AG04449 (cell line): ENCODE results near the gene LBH.

Source experiments
- CTCF ChIA-PET: fragments of 350-600 bp; formaldehyde crosslinking; extraction: SDS; loops from one replicate; lab custom pipeline; 2021; ENCODE audit warnings: antibody characterized with exemption; lab: Yijun Ruan, JAX
- POLR2A ChIA-PET: fragments of 400-600, 350-600 bp; formaldehyde crosslinking; extraction: SDS; loops from one replicate; lab custom pipeline; 2020; ENCODE audit warnings: antibody characterized with exemption, inconsistent platforms; lab: Yijun Ruan, JAX
- DNase-seq: peaks from one replicate; pipeline ENCODE4 v3.0.0-alpha.2; 2010; ENCODE audit warnings: low read depth, low spot score
- H3K4me3 ChIP-seq: 2 replicates; pipeline ENCODE4 v1.5.1; 2011; ENCODE audit warnings: low read depth, mild to moderate bottlenecking, control low read depth, low read length
- TF ChIP-seq, protein P1 (sequence below): IDR thresholded peaks from one replicate; pipeline ENCODE4 v1.5.1; 2011; ENCODE audit warnings: mild to moderate bottlenecking, moderate library complexity, low read length, control low read depth, inconsistent platforms; ENCODE audit not compliant: insufficient read depth; ENCODE audit errors: missing control alignments

Gene LBH

DNA sequence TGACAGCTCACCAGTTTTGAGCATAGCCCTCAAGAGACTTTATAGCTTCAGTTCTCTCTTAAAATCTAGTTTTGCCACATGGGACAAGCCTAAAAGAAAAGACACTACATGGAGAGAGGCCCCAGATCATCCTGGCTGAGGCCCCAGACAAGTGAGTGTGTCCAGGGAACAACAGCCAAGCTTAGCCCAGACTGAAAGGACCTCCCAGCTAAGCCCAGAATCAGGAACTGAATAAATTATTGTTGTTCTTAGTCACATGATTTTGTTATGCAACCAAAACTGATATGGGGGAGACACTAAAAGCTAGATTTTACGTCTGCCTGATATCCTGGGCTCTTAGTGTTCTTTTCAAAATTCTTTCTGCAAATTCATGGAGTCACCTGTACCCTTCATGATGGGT is 29.3 kb upstream of the LBH start:
- no peak overlapping the region for H3K4me3 ChIP-seq
- ChIA-PET CTCF (interaction anchor here (1.0 to 1.8 kb wide), 7 partner anchors 27 to 511 kb away, joined by 3 to 16 read pairs (median 4); no protein-coding TSS in a partner anchor), POLR2A (no interaction called here)
- TF ChIP-seq, protein P1, sequence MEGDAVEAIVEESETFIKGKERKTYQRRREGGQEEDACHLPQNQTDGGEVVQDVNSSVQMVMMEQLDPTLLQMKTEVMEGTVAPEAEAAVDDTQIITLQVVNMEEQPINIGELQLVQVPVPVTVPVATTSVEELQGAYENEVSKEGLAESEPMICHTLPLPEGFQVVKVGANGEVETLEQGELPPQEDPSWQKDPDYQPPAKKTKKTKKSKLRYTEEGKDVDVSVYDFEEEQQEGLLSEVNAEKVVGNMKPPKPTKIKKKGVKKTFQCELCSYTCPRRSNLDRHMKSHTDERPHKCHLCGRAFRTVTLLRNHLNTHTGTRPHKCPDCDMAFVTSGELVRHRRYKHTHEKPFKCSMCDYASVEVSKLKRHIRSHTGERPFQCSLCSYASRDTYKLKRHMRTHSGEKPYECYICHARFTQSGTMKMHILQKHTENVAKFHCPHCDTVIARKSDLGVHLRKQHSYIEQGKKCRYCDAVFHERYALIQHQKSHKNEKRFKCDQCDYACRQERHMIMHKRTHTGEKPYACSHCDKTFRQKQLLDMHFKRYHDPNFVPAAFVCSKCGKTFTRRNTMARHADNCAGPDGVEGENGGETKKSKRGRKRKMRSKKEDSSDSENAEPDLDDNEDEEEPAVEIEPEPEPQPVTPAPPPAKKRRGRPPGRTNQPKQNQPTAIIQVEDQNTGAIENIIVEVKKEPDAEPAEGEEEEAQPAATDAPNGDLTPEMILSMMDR: no peak
- DNase-seq: no peak

DNA sequence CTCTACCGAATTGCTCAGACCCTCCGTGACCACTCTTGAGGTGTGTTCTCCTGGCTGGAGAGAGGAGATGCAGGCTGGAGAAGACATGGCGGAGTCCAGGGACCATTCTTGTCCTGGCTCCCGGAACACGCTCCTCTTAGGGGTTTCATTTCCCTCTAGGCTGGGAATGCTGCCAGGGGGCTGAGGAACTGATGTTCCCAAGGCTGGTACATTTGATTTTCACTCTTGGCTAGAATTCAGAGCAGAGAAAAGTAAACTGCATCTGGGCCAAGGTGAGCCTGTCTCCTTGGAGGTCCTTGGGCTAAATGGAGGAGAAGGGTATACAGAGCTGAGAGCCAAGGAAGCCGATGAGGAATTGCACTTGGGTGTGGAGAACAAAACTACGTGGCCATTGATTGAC is 28.2 kb upstream of the LBH start:
- no peak overlapping the region for H3K4me3 ChIP-seq
- TF ChIP-seq, protein P1: no peak
- CTCF ChIA-PET: interaction anchor here (1.3 to 12.8 kb wide), 4 partner anchors 9 to 506 kb away, joined by 4 to 504 read pairs (median 10); no protein-coding TSS in a partner anchor
- no peak for DNase-seq
- POLR2A ChIA-PET: no interaction called here

DNA sequence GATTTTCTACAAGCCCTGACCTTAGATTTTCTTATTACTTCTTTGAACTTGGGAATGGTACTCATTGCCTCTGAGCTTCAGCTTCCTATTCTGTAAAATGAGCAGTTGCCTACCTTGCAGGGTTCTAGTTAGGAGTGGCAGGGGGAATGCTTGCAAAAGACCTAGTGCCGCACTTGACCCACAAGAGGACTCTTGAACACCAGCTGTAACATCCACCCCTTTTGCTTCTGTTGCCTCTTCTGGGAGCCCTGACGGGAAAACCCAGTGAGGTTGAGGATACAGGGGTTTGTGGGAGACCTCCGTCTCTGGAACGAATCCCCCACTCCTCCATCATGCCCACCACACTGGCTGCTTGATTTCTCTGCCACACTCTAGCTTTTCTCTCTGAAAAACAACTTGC is 27.1 kb upstream of the LBH start:
- ChIA-PET POLR2A (no interaction called here), CTCF (interaction anchor here (0.6 to 12.8 kb wide), 7 partner anchors 8 to 505 kb away, joined by 3 to 504 read pairs (median 6); no protein-coding TSS in a partner anchor)
- no peak for DNase-seq
- H3K4me3 ChIP-seq: no peak overlapping the region
- TF ChIP-seq, protein P1: no peak

DNA sequence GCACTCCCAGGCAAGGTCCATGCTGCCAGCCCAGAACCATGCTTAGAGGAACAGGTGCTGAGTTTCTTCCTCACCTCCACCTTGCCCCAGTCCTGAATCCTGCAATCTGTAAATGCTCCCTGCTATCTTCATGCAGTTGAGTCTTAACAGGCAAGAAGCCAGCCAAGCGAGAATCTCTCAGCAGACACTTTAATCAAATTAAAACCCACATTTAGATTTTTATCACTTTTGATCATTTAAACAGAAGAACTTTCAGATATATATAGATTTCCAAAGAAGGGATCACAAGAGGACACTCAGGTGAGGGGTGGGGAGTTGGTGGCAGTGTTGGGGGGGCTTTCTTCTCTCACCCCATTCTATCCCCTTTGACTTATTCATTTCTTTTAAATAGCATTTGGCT is 25.9 kb upstream of the LBH start:
- CTCF ChIA-PET: interaction anchor here (0.8 to 12.8 kb wide), 5 partner anchors 7 to 504 kb away, joined by 3 to 504 read pairs (median 14); no protein-coding TSS in a partner anchor
- DNase-seq: no peak
- H3K4me3 ChIP-seq: no peak overlapping the region
- TF ChIP-seq, protein P1: no peak
- POLR2A ChIA-PET: interaction anchor here (0.9 kb wide), 1 partner anchor 30 kb away, joined by 3 read pairs; no protein-coding TSS in a partner anchor

- no peak for DNase-seq
- POLR2A ChIA-PET: interaction anchor here (0.7 to 1.4 kb wide), 4 partner anchors 24 to 265 kb away, joined by 3 to 8 read pairs (median 4); partner anchors contain the start of gene LBH
- TF ChIP-seq, protein P1: no peak
- H3K4me3 ChIP-seq: no peak overlapping the region
- CTCF ChIA-PET: interaction anchor here (0.9 to 12.8 kb wide), 16 partner anchors 7 to 502 kb away, joined by 3 to 504 read pairs (median 7); partner anchors contain the start of gene LBH
Observed at GRCh38 chr2:30206461-30207430, 24.6 kb upstream of the LBH start.

DNA sequence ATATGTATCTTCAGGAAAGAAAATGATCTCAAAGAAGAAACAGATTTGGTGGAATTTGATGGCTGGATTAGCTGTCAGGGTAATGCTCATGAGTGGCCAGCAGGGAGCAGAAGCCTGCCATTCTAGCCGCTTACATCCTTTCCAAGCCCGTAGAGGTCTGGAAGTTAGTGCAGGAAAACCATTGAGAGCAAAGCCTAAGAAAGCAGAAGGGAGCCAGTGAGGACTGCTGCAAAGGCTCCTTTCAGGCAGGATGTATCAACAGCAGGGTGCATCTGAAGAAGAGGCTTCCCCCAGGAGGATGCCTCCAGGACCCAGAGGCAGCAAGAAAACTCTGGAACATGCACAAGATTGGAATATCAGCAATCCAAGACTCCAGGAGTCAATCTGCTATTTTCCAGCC is 22.9 kb upstream of the LBH start:
- POLR2A ChIA-PET: interaction anchor here (2.8 kb wide), 1 partner anchor 23 kb away, joined by 17 read pairs; the partner anchor contains the start of gene LBH
- no peak overlapping the region for H3K4me3 ChIP-seq
- TF ChIP-seq, protein P1: peak; percentile 81
- CTCF ChIA-PET: interaction anchor here (0.7 to 12.8 kb wide), 46 partner anchors 8 to 501 kb away, joined by 3 to 504 read pairs (median 5); partner anchors contain the start of genes LBH and LCLAT1
- peak; percentile 53 for DNase-seq
